HG02678 (cell line): ENCODE results near the gene SLC35F5.
"Not testable (repeated sequence)": the region's sequence is repeated elsewhere in the genome, so short reads cannot be mapped to it uniquely, and the experiment has no call there.

Experiments
- ATAC-seq: cut with Tn5 transposase; IDR thresholded peaks from one replicate; pipeline ENCODE4 v1.9.1; 2021; ENCODE audit warnings: mild to moderate bottlenecking, moderate library complexity; ENCODE audit not compliant: unreplicated experiment

Gene SLC35F5

GRCh38 chr2:113755835-113756354 is 547 bp downstream of the SLC35F5 start:
- peak; percentile 36 for ATAC-seq

- no peak for ATAC-seq
These were observed 1.2 kb downstream of the SLC35F5 start for GRCh38 chr2:113755035-113755834.

- ATAC-seq, result no peak
These were observed 2.3 kb downstream of the SLC35F5 start for GRCh38 chr2:113754160-113754559.

DNA sequence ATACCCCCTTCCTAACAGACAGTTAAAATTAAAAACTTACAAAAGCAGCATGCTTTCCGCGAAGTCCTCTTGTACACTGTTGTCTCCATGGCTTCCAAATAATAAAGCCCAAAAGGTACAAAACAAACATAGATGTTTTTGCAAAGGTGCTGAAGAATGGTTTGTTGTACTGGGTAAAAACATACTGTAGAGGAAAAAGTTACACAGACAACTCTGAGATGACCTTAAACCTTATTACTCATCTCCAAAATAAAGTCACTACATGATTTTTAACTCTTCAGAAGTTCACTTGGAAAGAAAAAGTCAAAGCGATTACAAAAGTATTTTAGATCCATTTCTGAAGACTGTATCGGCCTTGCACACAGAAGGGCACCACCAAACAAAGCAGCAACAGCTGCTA is 6.1 kb downstream of the SLC35F5 start:
- no peak for ATAC-seq

- ATAC-seq, result no peak
These were observed 15.4 kb downstream of the SLC35F5 start for GRCh38 chr2:113741091-113741490.

DNA sequence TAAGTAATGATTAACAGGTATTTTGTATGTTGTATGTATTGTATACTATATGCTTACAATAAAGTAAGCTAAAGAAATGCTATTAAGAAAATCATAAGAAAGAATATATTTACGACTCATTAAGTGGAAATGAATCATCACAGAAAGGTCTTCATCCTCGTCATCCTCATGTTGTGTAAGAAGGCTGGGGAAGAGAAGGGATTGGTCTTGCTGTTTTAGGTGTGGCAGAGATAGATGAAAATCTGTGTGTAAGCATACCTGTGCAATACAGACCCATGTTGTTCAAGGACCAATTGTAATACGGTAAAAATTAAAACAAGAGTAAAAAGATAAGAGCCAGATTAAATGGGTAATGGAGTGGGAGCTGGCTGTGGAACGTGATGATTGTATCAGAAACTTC is 16.6 kb downstream of the SLC35F5 start:
- ATAC-seq, result no peak

DNA sequence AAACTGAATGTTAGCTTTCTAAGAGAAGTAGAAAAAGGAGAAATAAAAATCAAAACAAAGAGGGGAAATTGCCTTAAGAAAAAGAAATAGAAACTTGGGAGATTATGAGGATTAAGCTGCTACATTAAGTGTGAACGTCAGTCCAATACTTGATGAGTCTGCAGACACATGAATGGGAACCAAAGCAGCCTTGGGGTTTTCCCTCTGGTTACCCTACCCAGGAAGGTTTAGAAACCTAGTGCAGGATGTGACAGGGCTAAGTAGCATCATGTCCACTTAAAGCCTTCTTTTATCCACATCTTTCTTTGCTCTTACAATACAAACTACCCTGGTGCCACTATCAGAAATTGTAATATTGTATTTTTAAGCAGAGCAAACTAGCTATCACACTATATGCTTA is 22.3 kb downstream of the SLC35F5 start:
- peak; percentile 71 for ATAC-seq

DNA sequence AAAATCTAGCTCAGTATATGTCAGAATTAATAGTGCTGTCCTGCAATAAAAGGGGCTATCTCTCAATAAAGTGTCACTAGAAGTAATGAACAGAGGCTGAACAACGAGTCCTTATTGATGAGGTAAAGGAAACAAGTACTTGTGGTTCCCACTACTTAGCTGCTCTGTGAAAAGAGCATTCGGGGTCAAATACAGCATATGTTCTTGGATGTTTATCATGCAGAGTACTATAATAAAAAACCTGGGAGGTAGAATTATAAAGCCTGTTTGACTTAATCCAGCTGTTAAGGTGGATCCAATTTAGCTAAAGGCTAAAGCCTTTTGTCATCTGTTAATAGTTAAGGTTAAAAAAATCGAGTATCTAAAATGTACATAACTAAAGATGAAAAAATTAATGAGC is 32.4 kb downstream of the SLC35F5 start:
- ATAC-seq, result no peak

GRCh38 chr2:113723411-113723810 is 33.0 kb downstream of the SLC35F5 start:
- no peak for ATAC-seq

DNA sequence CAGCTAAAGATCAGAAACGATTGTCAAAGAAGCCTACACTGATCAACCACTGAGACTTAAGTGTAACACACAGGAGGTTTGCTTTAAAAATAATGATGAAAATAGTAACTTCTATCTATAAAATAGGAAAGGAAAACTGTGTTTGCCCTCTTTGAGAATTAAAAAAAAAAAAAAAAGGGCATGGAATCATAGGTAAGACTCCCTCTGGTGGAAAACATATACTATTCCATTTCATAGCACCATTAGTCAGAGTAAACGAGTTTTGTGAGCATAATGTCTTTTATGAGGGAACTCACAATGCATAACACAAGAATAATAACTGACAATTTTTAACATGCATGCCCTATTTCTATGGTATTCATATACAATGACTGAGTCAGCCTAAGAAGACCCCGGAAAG is 36.3 kb downstream of the SLC35F5 start:
- ATAC-seq, result no peak

- no peak for ATAC-seq
These were observed 40.2 kb downstream of the SLC35F5 start for GRCh38 chr2:113716291-113716690.

DNA sequence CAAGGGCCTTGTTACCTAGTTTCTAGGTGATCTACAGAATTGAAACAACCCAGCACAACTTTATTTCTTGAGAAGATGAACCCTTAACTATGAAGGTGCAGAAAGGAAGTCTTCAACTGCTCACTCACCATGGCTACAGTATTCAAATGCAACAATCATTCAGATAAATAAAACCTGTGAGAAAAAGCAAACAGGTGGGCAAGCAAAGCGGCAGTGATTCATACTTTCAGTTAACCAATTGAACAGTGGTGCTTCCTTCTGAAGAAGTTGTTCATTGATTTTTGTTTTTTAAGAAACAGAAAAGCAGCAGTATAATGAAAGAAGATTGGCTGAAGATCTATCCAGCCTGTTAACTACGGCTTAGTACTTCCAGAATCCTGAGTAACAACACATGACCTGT is 43.5 kb downstream of the SLC35F5 start:
- ATAC-seq, result no peak

DNA sequence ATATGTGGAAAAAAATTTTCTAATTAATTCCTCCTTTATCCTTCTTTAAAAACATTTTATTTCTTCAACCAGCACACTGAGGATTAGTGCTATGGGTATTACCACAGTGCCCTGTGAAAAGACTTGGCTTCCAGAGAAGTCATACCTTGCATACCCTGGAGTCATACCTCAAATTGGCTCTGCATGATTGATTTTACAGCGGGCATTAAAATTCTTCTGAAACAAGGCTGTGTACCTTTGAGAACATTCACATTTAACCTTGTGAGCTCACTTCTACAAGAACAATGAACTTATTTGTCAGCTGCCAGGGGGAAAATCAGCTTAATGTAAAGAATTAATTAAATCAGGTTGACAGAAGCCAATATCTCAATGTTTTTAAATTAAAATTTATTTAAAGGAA is 44.6 kb downstream of the SLC35F5 start:
- no peak for ATAC-seq

DNA sequence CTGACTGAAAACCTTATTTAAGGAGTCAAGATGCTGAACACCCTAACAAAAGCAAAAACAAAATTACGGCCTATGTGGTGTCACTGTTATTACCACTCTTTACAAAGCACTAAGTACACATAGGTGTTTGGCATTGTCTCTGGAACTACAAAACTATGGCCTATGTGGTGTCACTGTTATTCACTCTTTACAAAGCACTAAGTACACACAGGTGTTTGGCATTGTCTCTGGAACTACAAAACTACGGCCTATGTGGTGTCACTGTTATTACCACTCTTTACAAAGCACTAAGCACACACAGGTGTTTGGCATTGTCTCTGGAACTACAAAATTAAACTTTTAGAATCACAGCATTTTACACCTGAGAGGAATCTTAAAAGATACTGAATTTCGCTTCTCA is 47.4 kb downstream of the SLC35F5 start:
- ATAC-seq, result no peak

GRCh38 chr2:113707106-113707505 is 49.3 kb downstream of the SLC35F5 start:
- ATAC-seq, result no peak

- ATAC-seq, result no peak
These were observed 50.4 kb downstream of the SLC35F5 start for GRCh38 chr2:113705982-113706523.

GRCh38 chr2:113704300-113704993 is 52.0 kb downstream of the SLC35F5 start:
- ATAC-seq, result not testable (repeated sequence)

GRCh38 chr2:113703386-113704299 is 52.8 kb downstream of the SLC35F5 start:
- no peak for ATAC-seq

GRCh38 chr2:113700186-113700841 is 56.1 kb downstream of the SLC35F5 start:
- ATAC-seq, result peak; percentile 79

GRCh38 chr2:113698892-113699447 is 57.5 kb downstream of the SLC35F5 start:
- peak; percentile 60 for ATAC-seq
